Esophagus squamous epithelium (tissue), 5 donors: ENCODE measurements around the gene CARD11. TPM values are rescaled to one million over a fixed set of nuclear protein-coding genes. Genes with fewer than 3 reads are reported as not detected.

Source experiments
- DNase-seq: peaks from one replicate; lab custom pipeline; 2025; lab: John Stamatoyannopoulos, UW
- H3K27ac ChIP-seq, 4 donors: fragments of 200-600 bp; sonication (generic); one replicate each; pipeline ENCODE4 v1.5.1; 2016 to 2019; ENCODE audit warnings: mild to moderate bottlenecking in 1 of 4
- H3K27me3 ChIP-seq, 4 donors: fragments of 200-600 bp; sonication (generic); 1 replicate in 3 of 4; 2 replicates in 1 of 4; pipeline versions ENCODE4 v1.5.1 to v1.6.0; 2017 to 2021; ENCODE audit warnings: antibody characterized with exemption in 1 of 4
- H3K36me3 ChIP-seq, 3 donors: fragments of 200-600 bp; sonication (generic); one replicate each; pipeline ENCODE4 v1.5.1; 2016 to 2019
- H3K4me1 ChIP-seq, 3 donors: fragments of 200-600 bp; sonication (generic); one replicate each; pipeline ENCODE4 v1.5.1; 2017 to 2019
- H3K4me3 ChIP-seq, 4 donors: fragments of 200-600 bp; sonication (generic); 1 replicate in 3 of 4; 2 replicates in 1 of 4; pipeline ENCODE4 v1.5.1; 2016 to 2019; ENCODE audit warnings: mild to moderate bottlenecking in 2 of 4, moderate library complexity in 1 of 4
- H3K9me3 ChIP-seq, 3 donors: fragments of 200-600 bp; sonication (generic); one replicate each; pipeline ENCODE4 v1.5.1; 2016 to 2019
- POLR2A ChIP-seq, 4 donors: fragments of 450-650 bp; IDR thresholded peaks; one replicate each; pipeline ENCODE4 v1.6.1; 2017; ENCODE audit warnings: antibody characterized with exemption in 4 of 4, mild to moderate bottlenecking in 4 of 4, moderate library complexity in 3 of 4
- WGBS, 2 donors: methylation state at CpG; one replicate each; pipeline ENCODE4 v1.1.5; 2018; 5-methylcytosine and 5-hydroxymethylcytosine counted together
- intact Hi-C: fragments of 100-400 bp; cut with DNase I; formaldehyde crosslinking; loops from one replicate; pipeline ENCODE4 v1.15.0; 2022
- total RNA-seq, 4 donors: library from RNA; depleted of rRNA; stranded (reverse); fragments of >200 nt; gene quantifications; one replicate each; pipeline ENCODE4 v1.1.0, GENCODE V29; 2016
- TF ChIP-seq, protein P1 (sequence below), 6 experiments: fragments of 450-650 bp in 4 of 6; fragments of 200-600 bp in 2 of 6; sonication (generic) in 2 of 6; IDR thresholded peaks; one replicate each; pipeline ENCODE4 v1.5.1; 2016 to 2019; ENCODE audit warnings: antibody characterized with exemption in 6 of 6, mild to moderate bottlenecking in 4 of 6, moderate library complexity in 4 of 6
- donor health status: DM: yes; HTN: yes; CAD: no.

CARD11 gene
- total RNA-seq, 4 donors from 2014 or later, result 0.92 to 2.6 (median 1.6) TPM

DNA sequence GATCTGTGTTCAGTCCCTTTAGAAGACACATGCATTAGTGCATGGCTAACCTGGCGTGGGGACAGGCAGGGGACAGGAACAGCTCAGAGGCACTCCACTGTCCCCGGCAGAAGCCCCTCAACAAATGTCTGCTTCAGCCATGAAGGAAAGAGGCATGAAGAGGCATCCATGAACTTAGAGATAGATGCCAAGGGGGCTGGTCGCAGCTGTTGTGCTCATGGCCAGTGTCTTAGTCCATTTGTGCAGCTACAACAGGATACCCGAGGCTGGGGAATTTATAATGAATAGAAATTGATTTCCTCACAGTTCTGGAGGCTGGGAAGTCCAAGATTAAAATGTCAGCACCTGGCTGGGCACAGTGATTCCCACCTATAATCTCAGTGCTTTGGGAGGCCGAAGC, 185.0 kb downstream of the CARD11 start:
- Histone ChIP-seq H3K4me3 (no peak overlapping the region), H3K27me3 (no peaks in the 10 kb centered on the region), H3K4me1 (peaks cover 3 to 21% (median 13%) of the 10 kb centered on the region in 3 donors), H3K27ac (no peak overlapping the region), H3K36me3 (no peaks in the 10 kb centered on the region), H3K9me3 (no peaks in the 10 kb centered on the region)
- 81 to 84% methylated on average over 2 to 5 of the region's 5 CpGs for WGBS, 2 donors
- no peak for DNase-seq
- intact Hi-C loops, result no loop called here
- TF ChIP-seq POLR2A (IDR thresholded peaks at IDR 0.05), result no peak
- TF ChIP-seq, protein P1, sequence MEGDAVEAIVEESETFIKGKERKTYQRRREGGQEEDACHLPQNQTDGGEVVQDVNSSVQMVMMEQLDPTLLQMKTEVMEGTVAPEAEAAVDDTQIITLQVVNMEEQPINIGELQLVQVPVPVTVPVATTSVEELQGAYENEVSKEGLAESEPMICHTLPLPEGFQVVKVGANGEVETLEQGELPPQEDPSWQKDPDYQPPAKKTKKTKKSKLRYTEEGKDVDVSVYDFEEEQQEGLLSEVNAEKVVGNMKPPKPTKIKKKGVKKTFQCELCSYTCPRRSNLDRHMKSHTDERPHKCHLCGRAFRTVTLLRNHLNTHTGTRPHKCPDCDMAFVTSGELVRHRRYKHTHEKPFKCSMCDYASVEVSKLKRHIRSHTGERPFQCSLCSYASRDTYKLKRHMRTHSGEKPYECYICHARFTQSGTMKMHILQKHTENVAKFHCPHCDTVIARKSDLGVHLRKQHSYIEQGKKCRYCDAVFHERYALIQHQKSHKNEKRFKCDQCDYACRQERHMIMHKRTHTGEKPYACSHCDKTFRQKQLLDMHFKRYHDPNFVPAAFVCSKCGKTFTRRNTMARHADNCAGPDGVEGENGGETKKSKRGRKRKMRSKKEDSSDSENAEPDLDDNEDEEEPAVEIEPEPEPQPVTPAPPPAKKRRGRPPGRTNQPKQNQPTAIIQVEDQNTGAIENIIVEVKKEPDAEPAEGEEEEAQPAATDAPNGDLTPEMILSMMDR (IDR thresholded peaks at IDR 0.05), result no peak

DNA sequence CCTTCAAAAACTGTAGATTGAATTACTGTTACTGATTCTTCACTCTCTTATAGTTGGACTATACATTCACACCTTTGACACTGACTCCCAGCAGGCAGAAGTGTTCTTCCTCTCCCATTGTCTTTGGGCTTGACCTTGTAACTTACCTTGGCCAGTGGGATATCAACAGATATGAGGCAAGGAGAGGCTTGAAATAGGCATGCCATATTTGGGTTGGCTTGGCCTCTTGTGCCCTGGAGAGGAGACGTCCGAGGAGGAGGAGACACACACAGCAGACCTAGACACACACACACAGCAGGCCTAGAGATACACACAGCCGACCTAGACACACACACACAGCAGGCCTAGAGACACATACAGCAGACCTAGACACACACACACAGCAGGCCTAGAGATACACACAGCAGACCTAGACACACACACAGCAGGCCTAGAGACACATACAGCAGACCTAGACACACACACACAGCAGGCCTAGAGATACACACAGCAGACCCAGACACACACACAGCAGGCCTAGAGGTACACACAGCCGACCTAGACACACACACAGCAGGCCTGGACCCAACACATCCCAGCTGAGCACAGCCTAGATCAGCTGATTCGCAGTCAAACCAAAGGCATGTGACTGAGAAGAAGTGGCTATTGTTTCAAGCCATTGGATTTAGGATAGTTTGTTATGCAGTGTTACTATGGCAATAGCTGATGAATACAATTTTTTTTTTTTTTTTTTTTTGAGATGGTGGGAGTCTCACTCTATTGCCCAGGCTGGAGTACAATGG, 187.1 kb downstream of the CARD11 start:
- TF ChIP-seq, protein P1 (IDR thresholded peaks at IDR 0.05), result no peak
- no peak for TF ChIP-seq POLR2A (IDR thresholded peaks at IDR 0.05)
- no peak overlapping the region for H3K4me3 ChIP-seq
- H3K27ac ChIP-seq, result no peak overlapping the region
- DNase-seq, result no peak
- no peaks in the 10 kb centered on the region for H3K27me3 ChIP-seq
- H3K4me1 ChIP-seq, result peaks cover 0 to 13% (median 0%) of the 10 kb centered on the region in 3 donors
- H3K36me3 ChIP-seq, result no peaks in the 10 kb centered on the region
- H3K9me3 ChIP-seq, result no peaks in the 10 kb centered on the region
- 74 to 87% methylated on average over 2 to 4 of the region's 5 CpGs for WGBS, 2 donors
- intact Hi-C loops, result no loop called here

Other genes with a start within 250 kb of the CARD11 start
- 10 to 100 TPM in 1 of 4 donors, 1 to 10 TPM in 3; 6.6 to 11.6 (median 7.6) TPM for gene GNA12, start 199.6 kb downstream of the CARD11 start, total RNA-seq